ENCODE results near the gene SLC25A4.

DNA sequence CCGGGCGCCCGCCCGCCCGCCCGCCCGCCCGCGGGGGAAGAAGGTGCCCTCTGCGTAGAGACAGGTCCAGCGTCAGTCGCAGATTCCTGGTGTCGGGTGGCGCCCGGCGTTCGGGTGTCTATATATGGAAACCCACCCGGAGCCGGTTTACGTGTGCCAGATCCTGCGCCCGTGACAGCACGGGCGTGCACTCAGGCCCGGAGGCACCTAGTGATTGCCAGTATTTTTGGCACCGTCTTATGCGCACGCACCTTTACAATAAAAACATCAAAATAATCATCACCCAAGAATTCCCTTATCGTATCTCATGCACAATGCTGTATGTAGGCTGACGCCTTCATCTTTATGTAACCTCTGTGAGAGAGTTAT lies 519 bp downstream of the SLC25A4 start:
- TF ChIP-seq POLR2AphosphoS5 (IDR thresholded peaks at IDR 0.05) (no peak), POLR2A (IDR thresholded peaks at IDR 0.05) (no peak)
- TF ChIP-seq, protein P1, sequence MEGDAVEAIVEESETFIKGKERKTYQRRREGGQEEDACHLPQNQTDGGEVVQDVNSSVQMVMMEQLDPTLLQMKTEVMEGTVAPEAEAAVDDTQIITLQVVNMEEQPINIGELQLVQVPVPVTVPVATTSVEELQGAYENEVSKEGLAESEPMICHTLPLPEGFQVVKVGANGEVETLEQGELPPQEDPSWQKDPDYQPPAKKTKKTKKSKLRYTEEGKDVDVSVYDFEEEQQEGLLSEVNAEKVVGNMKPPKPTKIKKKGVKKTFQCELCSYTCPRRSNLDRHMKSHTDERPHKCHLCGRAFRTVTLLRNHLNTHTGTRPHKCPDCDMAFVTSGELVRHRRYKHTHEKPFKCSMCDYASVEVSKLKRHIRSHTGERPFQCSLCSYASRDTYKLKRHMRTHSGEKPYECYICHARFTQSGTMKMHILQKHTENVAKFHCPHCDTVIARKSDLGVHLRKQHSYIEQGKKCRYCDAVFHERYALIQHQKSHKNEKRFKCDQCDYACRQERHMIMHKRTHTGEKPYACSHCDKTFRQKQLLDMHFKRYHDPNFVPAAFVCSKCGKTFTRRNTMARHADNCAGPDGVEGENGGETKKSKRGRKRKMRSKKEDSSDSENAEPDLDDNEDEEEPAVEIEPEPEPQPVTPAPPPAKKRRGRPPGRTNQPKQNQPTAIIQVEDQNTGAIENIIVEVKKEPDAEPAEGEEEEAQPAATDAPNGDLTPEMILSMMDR (IDR thresholded peaks at IDR 0.05) = no peak
